GM23338 (cell line): Measurements from ENCODE around the gene SEMA6D. TPM values are rescaled to one million over a fixed set of nuclear protein-coding genes. Genes with fewer than 3 reads are reported as not detected.

ENCODE experiments used
- ATAC-seq: fragments of 200-7000 bp; cut with Tn5 transposase; 3 replicates; pipeline ENCODE4 v1.9.1; 2020
- DNase-seq: peaks from one replicate; pipeline ENCODE4 v3.0.0-alpha.2; 2015; ENCODE audit warnings: low spot score
- H2AFZ ChIP-seq: fragments of 200-600 bp; sonication (generic); 2 replicates; pipeline ENCODE4 v1.8.0; 2016; ENCODE audit warnings: antibody characterized with exemption, mild to moderate bottlenecking, moderate library complexity
- H3F3A ChIP-seq: fragments of 200-600 bp; sonication (generic); replicated peaks from 2 replicates; pipeline ENCODE4 v1.8.0; 2017; ENCODE audit warnings: antibody characterized with exemption, mixed run types, low read depth
- H3K27ac ChIP-seq: fragments of 200-600 bp; sonication (generic); 2 replicates; pipeline ENCODE4 v1.6.1; 2016; ENCODE audit warnings: low read depth
- H3K27me3 ChIP-seq: fragments of 200-600 bp; sonication (generic); 2 replicates; pipeline ENCODE4 v1.8.0; 2016; ENCODE audit warnings: mild to moderate bottlenecking, mixed run types, moderate library complexity; ENCODE audit not compliant: insufficient read depth
- H3K36me3 ChIP-seq: fragments of 200-600 bp; sonication (generic); 2 replicates; pipeline ENCODE4 v1.8.0; 2016; ENCODE audit warnings: mild to moderate bottlenecking; ENCODE audit not compliant: insufficient read depth
- H3K4me1 ChIP-seq: fragments of 200-600 bp; sonication (generic); 2 replicates; pipeline ENCODE4 v1.8.0; 2016; ENCODE audit warnings: mild to moderate bottlenecking, moderate library complexity; ENCODE audit not compliant: insufficient read depth
- H3K4me2 ChIP-seq: fragments of 200-600 bp; sonication (generic); 2 replicates; pipeline ENCODE4 v1.7.1; 2017; ENCODE audit warnings: mixed run types
- H3K4me3 ChIP-seq: fragments of 200-600 bp; sonication (generic); 2 replicates; pipeline ENCODE4 v1.6.1; 2016; ENCODE audit warnings: mixed run types
- H3K79me2 ChIP-seq: fragments of 200-600 bp; sonication (generic); replicated peaks from 2 replicates; pipeline ENCODE4 v1.8.0; 2017; ENCODE audit warnings: mild to moderate bottlenecking; ENCODE audit not compliant: insufficient read depth
- H3K9me2 ChIP-seq: fragments of 200-600 bp; sonication (generic); 2 replicates; pipeline ENCODE4 v1.8.0; 2017; ENCODE audit not compliant: insufficient read depth
- H4K20me1 ChIP-seq: fragments of 200-600 bp; sonication (generic); replicated peaks from 2 replicates; pipeline ENCODE4 v1.8.0; 2017; ENCODE audit warnings: mild to moderate bottlenecking; ENCODE audit not compliant: insufficient read depth
- H3K27ac Mint-ChIP-seq: 2 replicates; pipeline ENCODE4 v1.8.0; 2020; ENCODE audit warnings: inconsistent platforms, mild to moderate bottlenecking, moderate library complexity, mixed read lengths
- H3K27me3 Mint-ChIP-seq: 3 replicates; pipeline ENCODE4 v1.8.0; 2022; ENCODE audit warnings: low read depth, mild to moderate bottlenecking, moderate library complexity, mixed read lengths, inconsistent platforms; ENCODE audit not compliant: insufficient read depth, poor library complexity
- H3K36me3 Mint-ChIP-seq: 3 replicates; pipeline ENCODE4 v1.8.0; 2021; ENCODE audit warnings: low read depth, mild to moderate bottlenecking, inconsistent platforms, moderate library complexity, mixed read lengths
- H3K4me1 Mint-ChIP-seq: 3 replicates; pipeline ENCODE4 v1.8.0; 2020; ENCODE audit warnings: mild to moderate bottlenecking, inconsistent platforms, mixed read lengths
- H3K4me3 Mint-ChIP-seq: 3 replicates; pipeline ENCODE4 v1.8.0; 2021; ENCODE audit warnings: moderate library complexity, mild to moderate bottlenecking, inconsistent platforms, mixed read lengths
- H3K9me3 Mint-ChIP-seq: 3 replicates; pipeline ENCODE4 v1.8.0; 2020; ENCODE audit warnings: moderate library complexity, mild to moderate bottlenecking, inconsistent platforms, mixed read lengths
- CREB1 ChIP-seq: fragments of 250-450 bp; sonication (Bioruptor Pico); IDR thresholded peaks from 2 replicates; pipeline ENCODE4 v1.5.0; 2020; ENCODE audit warnings: low read depth, mild to moderate bottlenecking, moderate library complexity
- EZH2 ChIP-seq: fragments of 200-600 bp; sonication (generic); IDR thresholded peaks from one replicate; pipeline ENCODE4 v1.8.0; 2017; ENCODE audit warnings: antibody characterized with exemption, mild to moderate bottlenecking, low read depth; ENCODE audit not compliant: unreplicated experiment
- EZH2phosphoT487 ChIP-seq: fragments of 200-600 bp; sonication (generic); IDR thresholded peaks from one replicate; pipeline ENCODE4 v1.8.1; 2018; ENCODE audit warnings: antibody characterized with exemption; ENCODE audit not compliant: unreplicated experiment
- JUNB ChIP-seq: IDR thresholded peaks from one replicate; pipeline ENCODE4 v1.6.1; 2016; ENCODE audit warnings: antibody characterized with exemption; ENCODE audit not compliant: unreplicated experiment
- NANOG ChIP-seq: IDR thresholded peaks from 2 replicates; pipeline ENCODE4 v1.6.1; 2016; ENCODE audit warnings: antibody characterized with exemption, borderline replicate concordance
- POLR2AphosphoS5 ChIP-seq: IDR thresholded peaks from 2 replicates; pipeline ENCODE4 v1.6.1; 2016; ENCODE audit warnings: antibody characterized with exemption, low read depth
- STAT1 ChIP-seq: IDR thresholded peaks from one replicate; pipeline ENCODE4 v1.6.1; 2016; ENCODE audit warnings: antibody characterized with exemption; ENCODE audit not compliant: unreplicated experiment
- ZNF114 ChIP-seq: fragments of 250-450 bp; sonication (Bioruptor Pico); IDR thresholded peaks from 2 replicates; pipeline ENCODE4 v1.5.0; 2020; ENCODE audit warnings: mild to moderate bottlenecking, moderate library complexity
- ZNF331 ChIP-seq: fragments of 250-450 bp; sonication (Bioruptor Pico); IDR thresholded peaks from 2 replicates; pipeline ENCODE4 v1.5.0; 2020; ENCODE audit warnings: low read depth, mild to moderate bottlenecking, moderate library complexity
- polyA plus RNA-seq: library from polyadenylated mRNA; unstranded; fragments of >200 nt; fragmentation: Nextera tagmentation; extraction: Ambion mirVana; gene quantifications from 2 replicates; pipeline ENCODE4 v1.2.1, GENCODE V29; 2016
- total RNA-seq: library from RNA; depleted of rRNA; stranded (reverse); fragments of >200 nt; shearing (Covaris generic); gene quantifications from 2 replicates; pipeline ENCODE4 v1.2.3, GENCODE V29; 2014
- TF ChIP-seq, protein P1 (sequence below), 2 experiments: fragments of 200-600 bp in 1 of 2; sonication (generic) in 1 of 2; conservative IDR thresholded peaks; 2 replicates each; pipeline versions ENCODE4 v1.5.1 to v1.6.1; 2016 to 2017; ENCODE audit warnings: antibody characterized with exemption in 2 of 2, low read depth in 2 of 2, mild to moderate bottlenecking in 2 of 2, moderate library complexity in 1 of 2
- TF ChIP-seq, protein P2 (sequence below): fragments of 250-450 bp; sonication (Bioruptor Pico); IDR thresholded peaks from 2 replicates; pipeline ENCODE4 v1.5.0; 2020; ENCODE audit warnings: mild to moderate bottlenecking, moderate library complexity
- TF ChIP-seq, protein P3 (sequence below): IDR thresholded peaks from one replicate; pipeline ENCODE4 v1.6.1; 2018; ENCODE audit warnings: antibody characterized with exemption; ENCODE audit not compliant: unreplicated experiment
- TF ChIP-seq, protein P4 (sequence below): IDR thresholded peaks from 2 replicates; pipeline ENCODE4 v1.6.1; 2016; ENCODE audit warnings: antibody characterized with exemption

The SEMA6D gene
- total and polyA plus RNA-seq, 2 experiments from 2014 or later: 0.37 to 0.97 TPM

DNA sequence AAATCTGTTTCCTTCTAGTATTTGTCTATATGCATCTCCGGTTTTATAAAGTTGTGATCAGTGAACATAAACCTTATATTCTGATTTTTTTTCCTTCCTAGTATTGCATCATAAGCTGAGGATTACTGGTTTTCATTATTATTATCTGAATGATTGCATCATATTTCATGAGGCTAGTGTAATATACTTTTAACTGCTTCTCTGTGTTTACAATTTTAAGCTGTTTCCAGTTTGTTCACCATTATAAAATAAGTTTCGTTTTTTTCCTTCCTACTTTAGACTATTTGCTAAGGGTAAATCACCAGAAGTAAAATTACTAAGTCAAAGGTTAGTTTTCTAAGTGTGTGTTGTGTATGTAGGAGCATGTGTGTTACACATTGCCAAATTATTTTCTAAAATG lies 20.2 kb downstream of the SEMA6D start:
- no peak overlapping the region for H2AFZ ChIP-seq
- Mint-ChIP-seq H3K4me3 (no peak overlapping the region), H3K9me3 (peaks cover 2% of the 10 kb centered on the region; the same call in 2 of the 3 replicates), H3K27ac (no peak overlapping the region), H3K4me1 (peaks cover 38% of the 10 kb centered on the region), H3K27me3 (peaks cover 16% of the 10 kb centered on the region), H3K36me3 (no peaks in the 10 kb centered on the region; the same call in 2 of the 3 replicates)
- ATAC-seq (no peak), DNase-seq (no peak)
- no peak overlapping the region for H3K4me2 ChIP-seq
- TF ChIP-seq POLR2AphosphoS5 (no peak), STAT1 (no peak), CREB1 (CRISPR knock-in tag) (no peak), JUNB (no peak), NANOG (no peak), ZNF331 (CRISPR knock-in tag) (no peak), ZNF114 (no peak), EZH2 (no peak), EZH2phosphoT487 (no peak)
- TF ChIP-seq, protein P1, sequence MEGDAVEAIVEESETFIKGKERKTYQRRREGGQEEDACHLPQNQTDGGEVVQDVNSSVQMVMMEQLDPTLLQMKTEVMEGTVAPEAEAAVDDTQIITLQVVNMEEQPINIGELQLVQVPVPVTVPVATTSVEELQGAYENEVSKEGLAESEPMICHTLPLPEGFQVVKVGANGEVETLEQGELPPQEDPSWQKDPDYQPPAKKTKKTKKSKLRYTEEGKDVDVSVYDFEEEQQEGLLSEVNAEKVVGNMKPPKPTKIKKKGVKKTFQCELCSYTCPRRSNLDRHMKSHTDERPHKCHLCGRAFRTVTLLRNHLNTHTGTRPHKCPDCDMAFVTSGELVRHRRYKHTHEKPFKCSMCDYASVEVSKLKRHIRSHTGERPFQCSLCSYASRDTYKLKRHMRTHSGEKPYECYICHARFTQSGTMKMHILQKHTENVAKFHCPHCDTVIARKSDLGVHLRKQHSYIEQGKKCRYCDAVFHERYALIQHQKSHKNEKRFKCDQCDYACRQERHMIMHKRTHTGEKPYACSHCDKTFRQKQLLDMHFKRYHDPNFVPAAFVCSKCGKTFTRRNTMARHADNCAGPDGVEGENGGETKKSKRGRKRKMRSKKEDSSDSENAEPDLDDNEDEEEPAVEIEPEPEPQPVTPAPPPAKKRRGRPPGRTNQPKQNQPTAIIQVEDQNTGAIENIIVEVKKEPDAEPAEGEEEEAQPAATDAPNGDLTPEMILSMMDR (conservative IDR thresholded peaks at IDR 0.05; ENCODE audit: low read depth in 2 of 2): no peak
- TF ChIP-seq, protein P2, sequence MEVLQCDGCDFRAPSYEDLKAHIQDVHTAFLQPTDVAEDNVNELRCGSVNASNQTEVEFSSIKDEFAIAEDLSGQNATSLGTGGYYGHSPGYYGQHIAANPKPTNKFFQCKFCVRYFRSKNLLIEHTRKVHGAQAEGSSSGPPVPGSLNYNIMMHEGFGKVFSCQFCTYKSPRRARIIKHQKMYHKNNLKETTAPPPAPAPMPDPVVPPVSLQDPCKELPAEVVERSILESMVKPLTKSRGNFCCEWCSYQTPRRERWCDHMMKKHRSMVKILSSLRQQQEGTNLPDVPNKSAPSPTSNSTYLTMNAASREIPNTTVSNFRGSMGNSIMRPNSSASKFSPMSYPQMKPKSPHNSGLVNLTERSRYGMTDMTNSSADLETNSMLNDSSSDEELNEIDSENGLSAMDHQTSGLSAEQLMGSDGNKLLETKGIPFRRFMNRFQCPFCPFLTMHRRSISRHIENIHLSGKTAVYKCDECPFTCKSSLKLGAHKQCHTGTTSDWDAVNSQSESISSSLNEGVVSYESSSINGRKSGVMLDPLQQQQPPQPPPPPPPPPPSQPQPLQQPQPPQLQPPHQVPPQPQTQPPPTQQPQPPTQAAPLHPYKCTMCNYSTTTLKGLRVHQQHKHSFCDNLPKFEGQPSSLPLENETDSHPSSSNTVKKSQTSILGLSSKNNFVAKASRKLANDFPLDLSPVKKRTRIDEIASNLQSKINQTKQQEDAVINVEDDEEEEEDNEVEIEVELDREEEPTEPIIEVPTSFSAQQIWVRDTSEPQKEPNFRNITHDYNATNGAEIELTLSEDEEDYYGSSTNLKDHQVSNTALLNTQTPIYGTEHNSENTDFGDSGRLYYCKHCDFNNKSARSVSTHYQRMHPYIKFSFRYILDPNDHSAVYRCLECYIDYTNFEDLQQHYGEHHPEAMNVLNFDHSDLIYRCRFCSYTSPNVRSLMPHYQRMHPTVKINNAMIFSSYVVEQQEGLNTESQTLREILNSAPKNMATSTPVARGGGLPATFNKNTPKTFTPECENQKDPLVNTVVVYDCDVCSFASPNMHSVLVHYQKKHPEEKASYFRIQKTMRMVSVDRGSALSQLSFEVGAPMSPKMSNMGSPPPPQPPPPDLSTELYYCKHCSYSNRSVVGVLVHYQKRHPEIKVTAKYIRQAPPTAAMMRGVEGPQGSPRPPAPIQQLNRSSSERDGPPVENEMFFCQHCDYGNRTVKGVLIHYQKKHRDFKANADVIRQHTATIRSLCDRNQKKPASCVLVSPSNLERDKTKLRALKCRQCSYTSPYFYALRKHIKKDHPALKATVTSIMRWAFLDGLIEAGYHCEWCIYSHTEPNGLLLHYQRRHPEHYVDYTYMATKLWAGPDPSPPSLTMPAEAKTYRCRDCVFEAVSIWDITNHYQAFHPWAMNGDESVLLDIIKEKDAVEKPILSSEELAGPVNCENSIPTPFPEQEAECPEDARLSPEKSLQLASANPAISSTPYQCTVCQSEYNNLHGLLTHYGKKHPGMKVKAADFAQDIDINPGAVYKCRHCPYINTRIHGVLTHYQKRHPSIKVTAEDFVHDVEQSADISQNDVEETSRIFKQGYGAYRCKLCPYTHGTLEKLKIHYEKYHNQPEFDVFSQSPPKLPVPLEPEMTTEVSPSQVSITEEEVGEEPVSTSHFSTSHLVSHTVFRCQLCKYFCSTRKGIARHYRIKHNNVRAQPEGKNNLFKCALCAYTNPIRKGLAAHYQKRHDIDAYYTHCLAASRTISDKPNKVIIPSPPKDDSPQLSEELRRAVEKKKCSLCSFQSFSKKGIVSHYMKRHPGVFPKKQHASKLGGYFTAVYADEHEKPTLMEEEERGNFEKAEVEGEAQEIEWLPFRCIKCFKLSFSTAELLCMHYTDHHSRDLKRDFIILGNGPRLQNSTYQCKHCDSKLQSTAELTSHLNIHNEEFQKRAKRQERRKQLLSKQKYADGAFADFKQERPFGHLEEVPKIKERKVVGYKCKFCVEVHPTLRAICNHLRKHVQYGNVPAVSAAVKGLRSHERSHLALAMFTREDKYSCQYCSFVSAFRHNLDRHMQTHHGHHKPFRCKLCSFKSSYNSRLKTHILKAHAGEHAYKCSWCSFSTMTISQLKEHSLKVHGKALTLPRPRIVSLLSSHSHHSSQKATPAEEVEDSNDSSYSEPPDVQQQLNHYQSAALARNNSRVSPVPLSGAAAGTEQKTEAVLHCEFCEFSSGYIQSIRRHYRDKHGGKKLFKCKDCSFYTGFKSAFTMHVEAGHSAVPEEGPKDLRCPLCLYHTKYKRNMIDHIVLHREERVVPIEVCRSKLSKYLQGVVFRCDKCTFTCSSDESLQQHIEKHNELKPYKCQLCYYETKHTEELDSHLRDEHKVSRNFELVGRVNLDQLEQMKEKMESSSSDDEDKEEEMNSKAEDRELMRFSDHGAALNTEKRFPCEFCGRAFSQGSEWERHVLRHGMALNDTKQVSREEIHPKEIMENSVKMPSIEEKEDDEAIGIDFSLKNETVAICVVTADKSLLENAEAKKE (CRISPR knock-in tag): no peak
- TF ChIP-seq, protein P3, sequence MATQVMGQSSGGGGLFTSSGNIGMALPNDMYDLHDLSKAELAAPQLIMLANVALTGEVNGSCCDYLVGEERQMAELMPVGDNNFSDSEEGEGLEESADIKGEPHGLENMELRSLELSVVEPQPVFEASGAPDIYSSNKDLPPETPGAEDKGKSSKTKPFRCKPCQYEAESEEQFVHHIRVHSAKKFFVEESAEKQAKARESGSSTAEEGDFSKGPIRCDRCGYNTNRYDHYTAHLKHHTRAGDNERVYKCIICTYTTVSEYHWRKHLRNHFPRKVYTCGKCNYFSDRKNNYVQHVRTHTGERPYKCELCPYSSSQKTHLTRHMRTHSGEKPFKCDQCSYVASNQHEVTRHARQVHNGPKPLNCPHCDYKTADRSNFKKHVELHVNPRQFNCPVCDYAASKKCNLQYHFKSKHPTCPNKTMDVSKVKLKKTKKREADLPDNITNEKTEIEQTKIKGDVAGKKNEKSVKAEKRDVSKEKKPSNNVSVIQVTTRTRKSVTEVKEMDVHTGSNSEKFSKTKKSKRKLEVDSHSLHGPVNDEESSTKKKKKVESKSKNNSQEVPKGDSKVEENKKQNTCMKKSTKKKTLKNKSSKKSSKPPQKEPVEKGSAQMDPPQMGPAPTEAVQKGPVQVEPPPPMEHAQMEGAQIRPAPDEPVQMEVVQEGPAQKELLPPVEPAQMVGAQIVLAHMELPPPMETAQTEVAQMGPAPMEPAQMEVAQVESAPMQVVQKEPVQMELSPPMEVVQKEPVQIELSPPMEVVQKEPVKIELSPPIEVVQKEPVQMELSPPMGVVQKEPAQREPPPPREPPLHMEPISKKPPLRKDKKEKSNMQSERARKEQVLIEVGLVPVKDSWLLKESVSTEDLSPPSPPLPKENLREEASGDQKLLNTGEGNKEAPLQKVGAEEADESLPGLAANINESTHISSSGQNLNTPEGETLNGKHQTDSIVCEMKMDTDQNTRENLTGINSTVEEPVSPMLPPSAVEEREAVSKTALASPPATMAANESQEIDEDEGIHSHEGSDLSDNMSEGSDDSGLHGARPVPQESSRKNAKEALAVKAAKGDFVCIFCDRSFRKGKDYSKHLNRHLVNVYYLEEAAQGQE: no peak
- TF ChIP-seq, protein P4, sequence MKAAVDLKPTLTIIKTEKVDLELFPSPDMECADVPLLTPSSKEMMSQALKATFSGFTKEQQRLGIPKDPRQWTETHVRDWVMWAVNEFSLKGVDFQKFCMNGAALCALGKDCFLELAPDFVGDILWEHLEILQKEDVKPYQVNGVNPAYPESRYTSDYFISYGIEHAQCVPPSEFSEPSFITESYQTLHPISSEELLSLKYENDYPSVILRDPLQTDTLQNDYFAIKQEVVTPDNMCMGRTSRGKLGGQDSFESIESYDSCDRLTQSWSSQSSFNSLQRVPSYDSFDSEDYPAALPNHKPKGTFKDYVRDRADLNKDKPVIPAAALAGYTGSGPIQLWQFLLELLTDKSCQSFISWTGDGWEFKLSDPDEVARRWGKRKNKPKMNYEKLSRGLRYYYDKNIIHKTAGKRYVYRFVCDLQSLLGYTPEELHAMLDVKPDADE: no peak
- no peaks in the 10 kb centered on the region; the same call in 1 of the 2 replicates for H3K79me2 ChIP-seq
- H3K4me3 ChIP-seq: no peak overlapping the region
- H3K9me2 ChIP-seq: no peaks in the 10 kb centered on the region
- no peaks in the 10 kb centered on the region for H4K20me1 ChIP-seq
- H3K27me3 ChIP-seq: peaks cover 23% of the 10 kb centered on the region; the same call in 1 of the 2 replicates
- no peaks in the 10 kb centered on the region for H3K36me3 ChIP-seq
- H3K27ac ChIP-seq: no peak overlapping the region
- no peaks in the 10 kb centered on the region for H3F3A ChIP-seq
- H3K4me1 ChIP-seq: peaks cover 37% of the 10 kb centered on the region
